Activated CD8-positive, alpha-beta memory T cell treated with anti-CD3 and anti-CD28 coated beads, Interleukin-2, amount 50 U/mL, for 24 hours (primary cell): ENCODE measurements around the gene SAP30BP.

Source experiments
- DNase-seq: peaks from one replicate; pipeline ENCODE4 v3.0.0-alpha.2; 2020; ENCODE audit errors: extremely low read depth

Gene SAP30BP

GRCh38 chr17:75647061-75647460 is 20.1 kb upstream of the SAP30BP start:
- DNase-seq, result no peak

- no peak for DNase-seq
These were observed 19.2 kb upstream of the SAP30BP start for GRCh38 chr17:75647921-75648320.

GRCh38 chr17:75649687-75650086 is 17.5 kb upstream of the SAP30BP start:
- no peak for DNase-seq

GRCh38 chr17:75650874-75651273 is 16.3 kb upstream of the SAP30BP start:
- DNase-seq, result no peak

GRCh38 chr17:75652341-75652740 is 14.8 kb upstream of the SAP30BP start:
- DNase-seq, result no peak

GRCh38 chr17:75652934-75653549 is 14.1 kb upstream of the SAP30BP start:
- DNase-seq, result no peak

GRCh38 chr17:75654176-75654575 is 13.0 kb upstream of the SAP30BP start:
- no peak for DNase-seq

- DNase-seq, result no peak
These were observed 8.9 kb upstream of the SAP30BP start for GRCh38 chr17:75658237-75658636.

- no peak for DNase-seq
These were observed 5.6 kb upstream of the SAP30BP start for GRCh38 chr17:75661531-75661930.

- no peak for DNase-seq
These were observed 4.6 kb upstream of the SAP30BP start for GRCh38 chr17:75662511-75662910.

GRCh38 chr17:75664099-75664549 is 3.0 kb upstream of the SAP30BP start:
- DNase-seq, result no peak

GRCh38 chr17:75665981-75666380 is 1.2 kb upstream of the SAP30BP start:
- no peak for DNase-seq

- DNase-seq, result no peak
These were observed 687 bp downstream of the SAP30BP start for GRCh38 chr17:75667825-75668224.

- no peak for DNase-seq
These were observed 1.4 kb downstream of the SAP30BP start for GRCh38 chr17:75668489-75668888.

GRCh38 chr17:75670868-75671267 is 3.7 kb downstream of the SAP30BP start:
- no peak for DNase-seq

- no peak for DNase-seq
These were observed 4.9 kb downstream of the SAP30BP start for GRCh38 chr17:75672011-75672410.

GRCh38 chr17:75673487-75673886 is 6.3 kb downstream of the SAP30BP start:
- no peak for DNase-seq

- no peak for DNase-seq
These were observed 9.3 kb downstream of the SAP30BP start for GRCh38 chr17:75676461-75676860.

- DNase-seq, result no peak
These were observed 12.6 kb downstream of the SAP30BP start for GRCh38 chr17:75679706-75680211.

- no peak for DNase-seq
These were observed 13.3 kb downstream of the SAP30BP start for GRCh38 chr17:75680431-75680830.

- DNase-seq, result no peak
These were observed 14.2 kb downstream of the SAP30BP start for GRCh38 chr17:75681289-75681688.

- DNase-seq, result no peak
These were observed 16.4 kb downstream of the SAP30BP start for GRCh38 chr17:75683583-75683982.

GRCh38 chr17:75684249-75684648 is 17.1 kb downstream of the SAP30BP start:
- DNase-seq, result no peak

- no peak for DNase-seq
These were observed 17.8 kb downstream of the SAP30BP start for GRCh38 chr17:75684924-75685323.
